GM10266 (cell line): ENCODE data around the gene NDUFC1.
"Not testable (repeated sequence)": the region's sequence is repeated elsewhere in the genome, so short reads cannot be mapped to it uniquely, and the experiment has no call there.

Experiments used
- DNase-seq: peaks from one replicate; pipeline ENCODE4 v3.0.0; 2012; ENCODE audit errors: extremely low spot score
- TF ChIP-seq, protein P1 (sequence below): IDR thresholded peaks from 2 replicates; pipeline ENCODE4 v1.5.1; 2012; ENCODE audit warnings: mild to moderate bottlenecking, low read depth; ENCODE audit not compliant: control insufficient read depth, insufficient read depth; ENCODE audit errors: missing control alignments

The NDUFC1 gene

GRCh38 chr4:139265654-139266053, 36.6 kb downstream of the NDUFC1 start:
- TF ChIP-seq, protein P1, sequence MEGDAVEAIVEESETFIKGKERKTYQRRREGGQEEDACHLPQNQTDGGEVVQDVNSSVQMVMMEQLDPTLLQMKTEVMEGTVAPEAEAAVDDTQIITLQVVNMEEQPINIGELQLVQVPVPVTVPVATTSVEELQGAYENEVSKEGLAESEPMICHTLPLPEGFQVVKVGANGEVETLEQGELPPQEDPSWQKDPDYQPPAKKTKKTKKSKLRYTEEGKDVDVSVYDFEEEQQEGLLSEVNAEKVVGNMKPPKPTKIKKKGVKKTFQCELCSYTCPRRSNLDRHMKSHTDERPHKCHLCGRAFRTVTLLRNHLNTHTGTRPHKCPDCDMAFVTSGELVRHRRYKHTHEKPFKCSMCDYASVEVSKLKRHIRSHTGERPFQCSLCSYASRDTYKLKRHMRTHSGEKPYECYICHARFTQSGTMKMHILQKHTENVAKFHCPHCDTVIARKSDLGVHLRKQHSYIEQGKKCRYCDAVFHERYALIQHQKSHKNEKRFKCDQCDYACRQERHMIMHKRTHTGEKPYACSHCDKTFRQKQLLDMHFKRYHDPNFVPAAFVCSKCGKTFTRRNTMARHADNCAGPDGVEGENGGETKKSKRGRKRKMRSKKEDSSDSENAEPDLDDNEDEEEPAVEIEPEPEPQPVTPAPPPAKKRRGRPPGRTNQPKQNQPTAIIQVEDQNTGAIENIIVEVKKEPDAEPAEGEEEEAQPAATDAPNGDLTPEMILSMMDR = no peak
- no peak for DNase-seq

GRCh38 chr4:139256349-139256748, 45.9 kb downstream of the NDUFC1 start:
- TF ChIP-seq, protein P1 = no peak
- DNase-seq = no peak

- DNase-seq = not testable (repeated sequence)
Measured at GRCh38 chr4:139255581-139255980, 46.7 kb downstream of the NDUFC1 start.

DNA sequence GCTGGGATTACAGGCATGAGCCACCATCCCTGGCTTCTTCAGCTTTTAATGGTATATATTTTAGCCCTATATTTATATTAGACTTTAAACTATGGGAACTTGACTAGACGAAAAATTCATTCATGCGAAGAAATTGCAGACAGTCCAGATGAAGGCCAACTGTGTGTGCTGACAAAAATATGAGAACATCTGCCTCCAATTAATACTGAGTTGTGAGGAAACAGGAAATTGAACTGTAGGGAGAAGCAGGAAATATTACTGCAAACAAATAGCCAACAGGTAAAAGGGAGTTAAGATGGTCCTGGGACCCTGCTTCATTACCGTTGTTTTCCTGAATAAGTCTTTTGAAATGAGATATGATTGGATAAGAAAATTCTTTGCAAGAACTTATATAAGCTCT, 48.6 kb downstream of the NDUFC1 start:
- TF ChIP-seq, protein P1 = no peak
- DNase-seq = no peak

DNA sequence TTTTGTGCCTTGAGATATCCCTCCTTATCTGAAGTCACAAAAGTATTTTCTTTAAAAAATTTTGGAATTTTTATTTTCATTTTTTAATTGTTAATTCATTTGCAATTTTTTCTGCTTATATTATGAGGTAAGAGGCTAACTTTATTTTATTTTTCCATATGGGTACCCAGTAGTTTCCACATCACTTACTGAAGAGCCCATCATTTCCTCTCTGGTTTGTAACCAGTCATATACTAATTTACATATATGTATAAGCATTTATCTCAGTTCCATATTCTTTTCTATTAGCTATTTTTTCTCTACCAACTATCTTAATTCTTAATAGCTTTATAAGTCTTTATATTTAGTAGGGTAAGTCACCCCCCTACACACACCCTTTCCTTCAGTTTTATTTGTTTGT, 49.2 kb downstream of the NDUFC1 start:
- TF ChIP-seq, protein P1 = no peak

DNA sequence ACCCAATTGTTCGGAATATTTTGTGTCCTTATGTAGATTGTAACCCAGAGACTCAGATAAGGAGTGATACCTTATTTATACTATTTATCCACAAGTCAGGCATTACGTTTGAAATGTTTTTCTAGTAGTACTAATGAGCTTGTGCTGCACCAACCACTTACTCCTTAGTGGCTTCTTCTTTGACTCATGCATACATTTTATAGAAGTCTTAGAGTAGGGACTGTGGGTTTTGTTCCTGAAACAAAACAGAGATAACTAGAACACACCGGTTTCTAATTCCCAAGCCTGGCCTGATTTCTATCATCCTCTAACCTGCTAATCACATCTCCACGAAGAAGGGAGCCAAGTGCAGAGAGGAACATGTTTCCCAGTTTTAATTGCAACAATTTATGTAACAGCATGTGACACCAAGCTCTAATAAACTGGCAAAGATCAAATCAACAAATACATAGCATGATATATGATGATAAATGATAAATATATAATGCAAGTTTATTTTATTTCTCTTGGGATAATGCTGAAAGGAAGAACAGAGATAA, 54.5 kb downstream of the NDUFC1 start:
- TF ChIP-seq, protein P1 = no peak
- DNase-seq = no peak

More for the DNA sequence above, 49.2 kb downstream of the NDUFC1 start:
- DNase-seq = no peak

GRCh38 chr4:139247241-139247640, 55.0 kb downstream of the NDUFC1 start:
- DNase-seq = no peak
- TF ChIP-seq, protein P1 = no peak

GRCh38 chr4:139246166-139246565, 56.1 kb downstream of the NDUFC1 start:
- DNase-seq = no peak
- TF ChIP-seq, protein P1 = no peak
